ENCODE results near the gene GJC1.

Gene GJC1

DNA sequence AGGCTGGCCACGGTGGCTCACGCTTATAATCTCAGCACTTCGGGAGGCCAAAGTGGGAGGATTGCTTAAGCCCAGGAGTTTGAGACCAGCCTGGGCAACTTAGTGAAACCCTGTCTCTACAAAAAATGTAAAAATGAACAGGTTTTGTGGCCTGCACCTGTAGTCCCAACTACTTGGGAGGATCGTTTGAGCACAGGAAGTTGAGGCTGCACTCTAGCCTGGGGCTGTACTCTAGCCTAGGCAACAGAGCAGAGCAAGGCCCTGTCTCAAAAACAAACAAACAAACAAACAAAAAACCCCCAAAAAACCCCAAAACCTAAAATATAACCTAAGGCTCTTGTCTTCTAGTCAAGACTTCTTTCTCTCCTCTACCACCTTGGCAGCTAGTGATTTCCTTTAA is 10.2 kb upstream of the GJC1 start:
- in situ Hi-C loops (cut with HindIII; ENCODE audit: low sequenced_read_pairs) = no loop called here
- no peak for DNase-seq (ENCODE audit: low read depth, low spot score)
- H3K4me3 ChIP-seq (ENCODE audit: low read depth, low read length) = no peak overlapping the region
- TF ChIP-seq, protein P1, sequence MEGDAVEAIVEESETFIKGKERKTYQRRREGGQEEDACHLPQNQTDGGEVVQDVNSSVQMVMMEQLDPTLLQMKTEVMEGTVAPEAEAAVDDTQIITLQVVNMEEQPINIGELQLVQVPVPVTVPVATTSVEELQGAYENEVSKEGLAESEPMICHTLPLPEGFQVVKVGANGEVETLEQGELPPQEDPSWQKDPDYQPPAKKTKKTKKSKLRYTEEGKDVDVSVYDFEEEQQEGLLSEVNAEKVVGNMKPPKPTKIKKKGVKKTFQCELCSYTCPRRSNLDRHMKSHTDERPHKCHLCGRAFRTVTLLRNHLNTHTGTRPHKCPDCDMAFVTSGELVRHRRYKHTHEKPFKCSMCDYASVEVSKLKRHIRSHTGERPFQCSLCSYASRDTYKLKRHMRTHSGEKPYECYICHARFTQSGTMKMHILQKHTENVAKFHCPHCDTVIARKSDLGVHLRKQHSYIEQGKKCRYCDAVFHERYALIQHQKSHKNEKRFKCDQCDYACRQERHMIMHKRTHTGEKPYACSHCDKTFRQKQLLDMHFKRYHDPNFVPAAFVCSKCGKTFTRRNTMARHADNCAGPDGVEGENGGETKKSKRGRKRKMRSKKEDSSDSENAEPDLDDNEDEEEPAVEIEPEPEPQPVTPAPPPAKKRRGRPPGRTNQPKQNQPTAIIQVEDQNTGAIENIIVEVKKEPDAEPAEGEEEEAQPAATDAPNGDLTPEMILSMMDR (IDR thresholded peaks at IDR 0.05; ENCODE audit: low read depth, low read length) = no peak

GRCh38 chr17:44837196-44837595 is 7.1 kb upstream of the GJC1 start:
- TF ChIP-seq, protein P1 (IDR thresholded peaks at IDR 0.05; ENCODE audit: low read depth, low read length) = no peak
- in situ Hi-C loops (cut with HindIII; ENCODE audit: low sequenced_read_pairs) = no loop called here
- DNase-seq (ENCODE audit: low read depth, low spot score) = no peak

GRCh38 chr17:44832805-44833204 is 2.7 kb upstream of the GJC1 start:
- TF ChIP-seq, protein P1 (IDR thresholded peaks at IDR 0.05; ENCODE audit: low read depth, low read length) = no peak
- DNase-seq (ENCODE audit: low read depth, low spot score) = no peak
- no peak overlapping the region for H3K4me3 ChIP-seq (ENCODE audit: low read depth, low read length)
- in situ Hi-C loops (cut with HindIII; ENCODE audit: low sequenced_read_pairs) = no loop called here

More at GRCh38 chr17:44837196-44837595, 7.1 kb upstream of the GJC1 start:
- H3K4me3 ChIP-seq (ENCODE audit: low read depth, low read length) = no peak overlapping the region

DNA sequence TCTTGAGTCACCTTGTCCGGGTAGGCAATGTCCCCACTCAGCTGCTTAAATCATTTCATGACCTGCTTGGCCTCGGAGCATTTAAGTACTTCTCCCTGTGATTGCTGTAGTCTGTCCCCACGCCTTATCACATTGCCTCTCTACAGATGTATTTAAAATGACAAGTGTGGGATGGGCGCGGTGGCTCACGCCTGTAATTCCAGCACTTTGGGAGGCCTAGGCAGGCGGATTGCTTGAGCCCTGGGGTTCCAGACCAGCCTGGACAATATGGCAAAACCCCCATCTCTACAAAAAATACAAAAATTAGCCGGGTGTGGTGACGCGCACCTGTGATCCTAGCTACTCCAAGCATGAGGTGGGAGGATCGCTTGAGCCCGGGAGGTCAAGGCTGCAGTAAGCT is 1.3 kb upstream of the GJC1 start:
- in situ Hi-C loops (cut with HindIII; ENCODE audit: low sequenced_read_pairs) = no loop called here
- DNase-seq (ENCODE audit: low read depth, low spot score) = no peak
- TF ChIP-seq, protein P1 (IDR thresholded peaks at IDR 0.05; ENCODE audit: low read depth, low read length) = no peak
- no peak overlapping the region for H3K4me3 ChIP-seq (ENCODE audit: low read depth, low read length)

GRCh38 chr17:44830359-44831288 is 537 bp upstream of the GJC1 start:
- DNase-seq (ENCODE audit: low read depth, low spot score) = peak; percentile 32
- TF ChIP-seq, protein P1 (IDR thresholded peaks at IDR 0.05; ENCODE audit: low read depth, low read length) = no peak
- peak overlapping the region; percentile 86 for H3K4me3 ChIP-seq (ENCODE audit: low read depth, low read length)
- in situ Hi-C loops (cut with HindIII; ENCODE audit: low sequenced_read_pairs) = no loop called here

- peak; percentile 45 for DNase-seq (ENCODE audit: low read depth, low spot score)
These were observed 1.1 kb downstream of the GJC1 start for GRCh38 chr17:44828919-44829522.

More at GRCh38 chr17:44828919-44829522, 1.1 kb downstream of the GJC1 start:
- H3K4me3 ChIP-seq (ENCODE audit: low read depth, low read length) = peak overlapping the region; percentile 86
- TF ChIP-seq, protein P1 (IDR thresholded peaks at IDR 0.05; ENCODE audit: low read depth, low read length) = no peak
- in situ Hi-C loops (cut with HindIII; ENCODE audit: low sequenced_read_pairs) = no loop called here

All from astrocyte of the spinal cord (primary cell).